ENCODE data around the gene SVBP. TPM values are rescaled to one million over a fixed set of nuclear protein-coding genes. Genes with fewer than 3 reads are reported as not detected.

The SVBP gene
- total and polyA plus RNA-seq, 2 donors (not counting 3 experiments of a cell fraction or from before 2014, with no cell fraction given) = 18.1 to 24.1 TPM

GRCh38 chr1:42841440-42842147 is 24.4 kb upstream of the SVBP start:
- POLR2A ChIA-PET = no interaction called here

More at GRCh38 chr1:42841440-42842147, 24.4 kb upstream of the SVBP start:
- dilution Hi-C loops (cut with MboI; ENCODE audit: extremely low pct_ligation_motif_present, low sequenced_read_pairs) = no loop called here
- H3K27ac ChIP-seq (ENCODE audit: insufficient read depth, low read depth, low read length) = no peak overlapping the region
- no peaks in the 10 kb centered on the region for H3K9me1 ChIP-seq (replicated peaks; ENCODE audit: control insufficient read depth, extremely low read depth, insufficient read depth, low read length)
- BruUV-seq (replicated peaks) = no TSS peak
- TF ChIP-seq MYC (IDR thresholded peaks at IDR 0.05; ENCODE audit: low read depth, low read length) (no peak), FOS (IDR thresholded peaks at IDR 0.05; ENCODE audit: borderline replicate concordance, insufficient read depth, low read length) (no peak), POLR2A (IDR thresholded peaks at IDR 0.05; ENCODE audit: low read depth, low read length) (no peak), POLR2AphosphoS5 (IDR thresholded peaks at IDR 0.05; ENCODE audit: insufficient read depth, low read depth, low read length) (no peak), GATA2 (IDR thresholded peaks at IDR 0.05; ENCODE audit: insufficient read depth, insufficient read length, low read depth, low read length) (no peak), JUN (IDR thresholded peaks at IDR 0.05; ENCODE audit: borderline replicate concordance, insufficient read depth, insufficient read length, low read depth) (no peak), EZH2 (IDR thresholded peaks at IDR 0.05; ENCODE audit: borderline replicate concordance, low read depth, low read length, severe bottlenecking) (no peak), CTCF (IDR thresholded peaks at IDR 0.05; ENCODE audit: extremely low read depth in 1 of 2, insufficient read depth in 1 of 2, low read depth in 1 of 2, low read length in 2 of 2) (no peak)
- TF ChIP-seq, protein P1, sequence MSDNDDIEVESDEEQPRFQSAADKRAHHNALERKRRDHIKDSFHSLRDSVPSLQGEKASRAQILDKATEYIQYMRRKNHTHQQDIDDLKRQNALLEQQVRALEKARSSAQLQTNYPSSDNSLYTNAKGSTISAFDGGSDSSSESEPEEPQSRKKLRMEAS (IDR thresholded peaks at IDR 0.05; ENCODE audit: insufficient read depth, insufficient read length) = no peak
- intact Hi-C loops (cut with micrococcal nuclease) = no loop called here
- H3K9me3 ChIP-seq (replicated peaks; ENCODE audit: control insufficient read depth, insufficient read depth, low read length) = no peaks in the 10 kb centered on the region
- CTCF ChIA-PET = no interaction called here
- H3K27me3 ChIP-seq (ENCODE audit: control insufficient read depth in 2 of 2, insufficient read depth in 2 of 2, low read length in 2 of 2) = no peaks in the 10 kb centered on the region
- no peaks in the 10 kb centered on the region for H4K20me1 ChIP-seq (replicated peaks; ENCODE audit: control insufficient read depth, extremely low read depth, insufficient read depth, low read length)
- H3K9ac ChIP-seq (replicated peaks; ENCODE audit: extremely low read depth, insufficient read depth, low read length) = no peak overlapping the region
- peaks cover 6% of the 10 kb centered on the region for H3K4me1 ChIP-seq (ENCODE audit: control insufficient read depth, extremely low read depth, insufficient read depth, low read length)
- no peak for DNase-seq (ENCODE audit: low read depth, low spot score)
- H3K4me2 ChIP-seq (ENCODE audit: insufficient read depth, low read length) = no peak overlapping the region
- H3K79me2 ChIP-seq (ENCODE audit: control insufficient read depth, insufficient read depth, low read length) = no peaks in the 10 kb centered on the region
- H3K36me3 ChIP-seq (ENCODE audit: control insufficient read depth in 2 of 2, extremely low read depth in 1 of 2, insufficient read depth in 2 of 2, low read length in 2 of 2) = no peaks in the 10 kb centered on the region
- no peak overlapping the region for H3K4me3 ChIP-seq (replicated peaks in 1 of 3; ENCODE audit: insufficient read depth in 1 of 3, low read depth in 1 of 3, low read length in 3 of 3)
- no peak for FAIRE-seq
- H2AFZ ChIP-seq (ENCODE audit: low read depth, low read length) = no peak overlapping the region
